Neural progenitor cell (in vitro differentiated cells): ENCODE data around the gene COPS8.

ENCODE experiments used
- CTCF ChIP-seq: fragments of 200-600 bp; sonication (generic); IDR thresholded peaks from 2 replicates; pipeline ENCODE4 v1.5.1; 2017; ENCODE audit warnings: antibody characterized with exemption, mild to moderate bottlenecking
- EZH2 ChIP-seq: fragments of 200-600 bp; sonication (generic); IDR thresholded peaks from 2 replicates; pipeline ENCODE4 v1.6.1; 2017; ENCODE audit warnings: antibody characterized with exemption, mild to moderate bottlenecking, moderate library complexity
- EZH2phosphoT487 ChIP-seq: fragments of 200-600 bp; sonication (generic); IDR thresholded peaks from 2 replicates; pipeline ENCODE4 v1.6.1; 2017; ENCODE audit warnings: antibody characterized with exemption

- no peak for TF ChIP-seq EZH2
- TF ChIP-seq CTCF, result no peak
- TF ChIP-seq EZH2phosphoT487, result no peak
Observed at GRCh38 chr2:237097326-237097910, 11.7 kb downstream of the COPS8 start.
